Mononuclear cell (primary cell): Measurements from ENCODE around the gene PPP2R1A. TPM values are rescaled to one million over a fixed set of nuclear protein-coding genes. Genes with fewer than 3 reads are reported as not detected.
"Not testable (repeated sequence)": the region's sequence is repeated elsewhere in the genome, so short reads cannot be mapped to it uniquely, and the experiment has no call there.

Source experiments
- H3K27me3 ChIP-seq: 2 replicates; pipeline ENCODE4 v1.6.0; 2011; ENCODE audit warnings: low read length, control low read depth; ENCODE audit not compliant: insufficient read depth
- H3K4me1 ChIP-seq: 2 replicates; pipeline ENCODE4 v1.5.1; 2011; ENCODE audit warnings: mild to moderate bottlenecking, low read length, control low read depth; ENCODE audit not compliant: insufficient read depth
- H3K4me3 ChIP-seq: 2 replicates; pipeline ENCODE4 v1.5.1; 2011; ENCODE audit warnings: mild to moderate bottlenecking, low read length, moderate library complexity
- H3K9me3 ChIP-seq: 2 replicates; pipeline ENCODE4 v1.5.1; 2011; ENCODE audit warnings: low read depth, mild to moderate bottlenecking, control low read depth, low read length
- total RNA-seq: library from RNA; depleted of rRNA; stranded (reverse); fragments of >200 nt; gene quantifications from one replicate; pipeline ENCODE4 v1.2.3, GENCODE V29; 2012

Gene PPP2R1A
- total RNA-seq, 1 donor, result 79.1 TPM

DNA sequence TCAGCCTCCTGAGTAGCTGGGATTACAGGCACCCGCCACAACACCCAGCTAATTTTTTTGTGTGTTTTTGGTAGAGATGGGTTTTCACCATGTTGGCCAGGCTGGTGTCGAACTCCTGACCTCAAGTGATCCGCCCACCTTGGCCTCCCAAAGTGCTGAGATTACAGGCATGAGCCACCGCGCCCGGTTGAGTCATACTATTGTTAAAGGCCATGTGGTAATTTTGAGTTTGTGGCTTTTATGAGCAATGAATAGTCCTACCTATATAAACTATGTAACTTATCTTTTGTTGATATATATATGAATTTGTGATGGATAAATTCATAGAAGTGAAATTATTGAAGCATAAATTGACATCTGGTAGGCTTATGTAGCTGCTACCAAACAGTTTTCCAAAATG is 75.7 kb downstream of the PPP2R1A start:
- not testable (repeated sequence) for H3K4me1 ChIP-seq, H3K27me3 ChIP-seq, H3K9me3 ChIP-seq, H3K4me3 ChIP-seq

DNA sequence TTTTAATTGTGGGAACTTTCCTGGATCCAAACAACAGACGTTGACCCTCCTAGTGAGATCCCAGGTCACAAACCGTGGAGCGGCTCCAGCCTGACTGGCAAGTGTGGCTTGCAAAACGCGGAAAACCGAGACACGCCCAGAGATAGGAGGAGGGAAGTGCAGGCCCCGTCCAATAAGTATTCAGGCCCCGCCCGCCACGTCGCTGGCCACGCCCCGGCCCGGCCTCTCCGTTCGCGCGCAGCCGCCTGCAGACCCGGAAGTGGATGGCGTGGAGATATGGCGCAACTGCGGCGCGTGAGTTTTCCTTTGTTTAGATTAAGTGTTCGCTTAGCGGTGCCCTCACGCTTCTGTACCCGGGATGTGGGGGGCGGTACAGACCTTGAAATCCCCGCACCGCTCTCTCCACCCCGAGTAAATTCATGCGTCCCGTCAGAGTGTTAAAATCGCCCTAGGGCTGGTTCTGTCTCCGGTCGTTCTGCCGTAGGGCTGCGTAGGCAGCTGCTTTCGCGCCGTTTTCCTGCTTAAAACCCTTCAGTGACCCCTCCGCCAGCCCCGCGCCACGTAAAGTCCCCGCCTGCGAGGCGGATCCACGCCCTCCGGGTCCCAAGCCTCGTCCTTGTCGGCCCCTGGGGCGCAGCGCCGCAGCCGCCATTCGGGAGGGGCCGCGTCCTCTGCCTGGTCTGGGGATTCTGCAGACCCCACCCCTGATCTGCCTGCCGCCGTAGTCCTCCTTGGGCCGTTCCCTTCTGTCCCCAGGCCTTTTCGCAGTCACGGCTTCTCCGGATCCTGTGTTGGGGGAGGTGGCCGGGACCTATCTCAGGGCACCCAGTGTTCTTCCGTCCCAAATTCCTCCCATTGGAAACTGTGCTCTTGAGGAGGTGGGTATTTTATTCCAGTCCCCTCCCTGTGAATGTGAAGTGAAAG is 79.7 kb downstream of the PPP2R1A start, which contains the start of gene ZNF766:
TSS of gene ZNF766 (plus strand) at position 250 of the 924 bp plus-strand sequence. CDS start at position 277, 27 bp downstream.
- peaks cover under 1% of the 10 kb centered on the region for H3K9me3 ChIP-seq
- peaks cover 20% of the 10 kb centered on the region for H3K4me1 ChIP-seq
- H3K4me3 ChIP-seq, result peak within 1 kb of the TSS; percentile 99
- no peaks in the 10 kb centered on the region for H3K27me3 ChIP-seq

DNA sequence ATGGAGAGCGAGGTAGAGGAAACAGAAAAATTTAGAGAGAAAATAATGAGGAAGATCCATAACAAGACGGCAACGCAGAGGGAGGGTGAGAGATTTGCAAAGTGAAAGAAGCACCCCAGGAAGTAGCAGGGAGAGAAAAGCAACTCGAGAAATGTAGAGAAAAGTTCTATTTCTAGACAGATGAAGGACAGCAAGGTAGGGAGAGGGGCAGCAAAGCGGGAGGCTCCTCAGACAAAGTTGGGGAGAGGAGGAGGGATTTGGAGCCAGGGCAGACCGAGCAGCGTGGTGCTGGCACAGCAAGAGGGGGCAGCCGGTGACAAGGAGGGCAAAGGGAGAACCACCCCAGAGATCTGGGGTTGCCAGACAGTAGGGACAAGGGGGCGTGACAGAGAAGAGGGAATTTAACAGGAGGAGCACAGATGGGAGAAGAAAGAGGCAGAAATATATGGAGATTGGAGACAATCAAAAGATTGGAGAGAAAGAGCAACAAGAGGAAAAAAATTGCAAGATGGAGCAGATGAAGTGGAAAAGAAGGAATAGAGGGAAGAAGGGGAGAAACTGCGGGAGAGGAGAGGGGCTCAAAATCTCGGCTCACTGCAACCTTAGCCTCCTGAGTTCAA is 80.5 kb downstream of the PPP2R1A start:
- H3K27me3 ChIP-seq, result no peaks in the 10 kb centered on the region
- H3K4me1 ChIP-seq, result peaks cover 20% of the 10 kb centered on the region
- H3K9me3 ChIP-seq, result peaks cover 6% of the 10 kb centered on the region
- H3K4me3 ChIP-seq, result peak overlapping the region; percentile 99

DNA sequence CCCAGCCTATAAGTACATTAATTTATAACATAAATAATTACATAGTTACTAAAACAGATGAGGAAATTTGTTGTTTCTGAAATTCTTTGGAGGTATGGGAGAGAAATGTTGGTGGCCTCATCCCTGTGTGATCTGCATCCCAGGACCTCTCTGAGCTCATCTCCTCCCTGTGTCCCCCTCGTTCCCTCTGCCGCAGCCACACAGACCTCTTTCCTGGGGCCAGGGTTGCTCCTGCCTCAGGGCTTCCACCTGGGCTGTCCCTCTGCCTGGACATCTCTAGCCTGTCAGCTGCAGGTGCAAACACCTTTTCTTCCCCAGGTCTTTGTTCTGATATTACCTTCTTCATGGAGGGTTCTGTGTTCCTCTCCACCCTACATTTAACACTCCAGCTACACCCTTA is 83.4 kb downstream of the PPP2R1A start:
- H3K9me3 ChIP-seq, result peaks cover 14% of the 10 kb centered on the region
- H3K27me3 ChIP-seq, result no peaks in the 10 kb centered on the region
- H3K4me1 ChIP-seq, result peaks cover 20% of the 10 kb centered on the region
- H3K4me3 ChIP-seq, result no peak overlapping the region

DNA sequence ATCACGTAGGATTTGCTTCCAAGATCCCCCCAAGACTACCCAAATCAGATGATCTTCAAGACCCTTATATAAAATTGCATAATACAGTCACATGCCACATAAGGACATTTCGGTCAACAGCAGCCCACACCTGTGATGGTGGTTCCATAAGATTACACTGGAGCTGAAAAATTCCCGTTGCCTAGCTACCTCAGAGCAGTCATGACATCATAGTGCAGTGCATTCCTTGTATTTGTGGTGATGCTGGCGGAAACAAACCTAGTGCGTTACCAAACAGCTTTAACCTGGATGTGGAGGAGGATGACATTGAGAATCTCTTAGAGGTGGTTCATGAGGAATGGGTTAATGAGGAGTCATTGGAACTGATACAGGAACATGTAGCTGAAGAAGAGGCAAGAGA is 84.3 kb downstream of the PPP2R1A start:
- H3K9me3 ChIP-seq, result peaks cover 19% of the 10 kb centered on the region

DNA sequence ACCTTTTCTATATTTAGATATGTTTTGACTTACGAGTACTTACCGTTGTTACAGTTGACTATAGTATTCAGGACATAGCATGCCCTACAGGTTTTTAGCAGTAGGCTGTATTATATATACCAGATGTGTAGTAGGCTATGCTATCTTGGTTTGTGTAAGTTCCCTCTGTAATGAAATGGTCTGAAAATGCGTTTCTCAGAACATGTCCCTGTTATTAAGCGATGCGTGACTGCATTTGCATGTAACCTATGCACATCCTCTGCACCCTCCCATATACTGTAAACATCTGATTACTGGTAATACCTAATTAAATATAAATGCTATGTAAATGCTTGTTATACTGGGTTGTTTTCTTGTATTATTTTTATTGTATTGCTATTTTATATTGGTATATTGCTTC is 86.1 kb downstream of the PPP2R1A start:
- Histone ChIP-seq H3K9me3 (peaks cover 20% of the 10 kb centered on the region), H3K4me3 (no peak overlapping the region), H3K4me1 (peaks cover 7% of the 10 kb centered on the region), H3K27me3 (no peaks in the 10 kb centered on the region)

More for the DNA sequence above, 84.3 kb downstream of the PPP2R1A start:
- Histone ChIP-seq H3K4me3 (no peak overlapping the region), H3K27me3 (no peaks in the 10 kb centered on the region), H3K4me1 (peaks cover 15% of the 10 kb centered on the region)

DNA sequence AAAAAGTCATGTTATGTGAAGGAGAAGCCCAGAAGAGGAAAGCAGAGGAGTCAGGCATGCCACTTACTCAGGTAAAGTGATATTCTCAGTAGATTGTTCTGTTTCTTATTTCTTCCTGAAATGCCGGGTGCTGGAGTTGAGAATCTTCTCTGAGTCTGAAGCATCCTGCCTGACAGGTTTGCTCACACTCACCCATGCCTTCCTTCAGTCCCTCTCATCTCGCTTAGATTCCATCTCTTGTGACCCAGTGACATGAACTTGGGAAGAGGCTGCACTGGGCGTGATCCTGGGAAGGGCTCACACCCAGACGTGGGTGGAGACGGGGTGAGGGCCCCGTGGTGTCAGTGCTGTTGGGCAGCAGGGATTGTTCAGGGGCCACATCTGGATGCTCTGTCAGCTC is 87.6 kb downstream of the PPP2R1A start:
- Histone ChIP-seq H3K4me3 (no peak overlapping the region), H3K27me3 (no peaks in the 10 kb centered on the region), H3K9me3 (peaks cover 26% of the 10 kb centered on the region), H3K4me1 (no peaks in the 10 kb centered on the region)

Other genes with a start within 250 kb of the PPP2R1A start
- 34.5 TPM for gene ZNF350, start 203.2 kb upstream of the PPP2R1A start, total RNA-seq
- gene ZNF615, start 181.8 kb upstream of the PPP2R1A start, total RNA-seq, result 16.1 TPM
- gene ZNF614, start 161.7 kb upstream of the PPP2R1A start, total RNA-seq, result 17.4 TPM
- gene ZNF432, start 141.2 kb upstream of the PPP2R1A start, total RNA-seq, result 15.7 TPM
- 19.6 TPM for gene ZNF841, start 94.3 kb upstream of the PPP2R1A start, total RNA-seq
- 1.2 TPM for gene ZNF616, start 50.1 kb upstream of the PPP2R1A start, total RNA-seq
- gene ZNF836, start 18.4 kb upstream of the PPP2R1A start, total RNA-seq, result 12.3 TPM
- gene ZNF766, start 79.5 kb downstream of the PPP2R1A start, total RNA-seq, result 53.9 TPM
- gene ZNF480, start 107.1 kb downstream of the PPP2R1A start, total RNA-seq, result 5.6 TPM
- 0.52 TPM for gene ZNF610, start 146.2 kb downstream of the PPP2R1A start, total RNA-seq
- gene ZNF880, start 179.9 kb downstream of the PPP2R1A start, total RNA-seq, result 15.6 TPM
- 13.5 TPM for gene ZNF528, start 207.8 kb downstream of the PPP2R1A start, total RNA-seq
- 0.10 TPM for gene ZNF534, start 239.1 kb downstream of the PPP2R1A start, total RNA-seq